NCI-H2227 (cell line): ENCODE data around the gene MINDY4.
A peak's percentile ranks its signal among the peaks of the same experiment; 100 is the strongest.

Experiments
- DNase-seq: peaks from one replicate; lab custom pipeline; 2025; ENCODE audit not compliant: unreplicated experiment; lab: John Stamatoyannopoulos, UW

Gene MINDY4

GRCh38 chr7:30927559-30927958 is 156.3 kb downstream of the MINDY4 start:
- DNase-seq = no peak

GRCh38 chr7:30928254-30928872 is 157.1 kb downstream of the MINDY4 start:
- no peak for DNase-seq

GRCh38 chr7:30929686-30930085 is 158.5 kb downstream of the MINDY4 start:
- DNase-seq = no peak

- DNase-seq = no peak
These were observed 159.4 kb downstream of the MINDY4 start for GRCh38 chr7:30930621-30931020.

GRCh38 chr7:30931161-30931928 is 160.1 kb downstream of the MINDY4 start:
- no peak for DNase-seq

GRCh38 chr7:30931929-30932540 is 160.8 kb downstream of the MINDY4 start:
- no peak for DNase-seq

- DNase-seq = no peak
These were observed 161.3 kb downstream of the MINDY4 start for GRCh38 chr7:30932562-30932961.

- DNase-seq = no peak
These were observed 162.1 kb downstream of the MINDY4 start for GRCh38 chr7:30933124-30933974.

- no peak for DNase-seq
These were observed 163.0 kb downstream of the MINDY4 start for GRCh38 chr7:30934225-30934624.

- DNase-seq = no peak
These were observed 163.7 kb downstream of the MINDY4 start for GRCh38 chr7:30934732-30935568.

- DNase-seq = no peak
These were observed 164.3 kb downstream of the MINDY4 start for GRCh38 chr7:30935569-30935877.

- no peak for DNase-seq
These were observed 165.5 kb downstream of the MINDY4 start for GRCh38 chr7:30936650-30937245.

GRCh38 chr7:30937416-30937815 is 166.2 kb downstream of the MINDY4 start:
- no peak for DNase-seq

- peak; percentile 91 for DNase-seq
These were observed 167.5 kb downstream of the MINDY4 start for GRCh38 chr7:30938435-30939316.

- DNase-seq = no peak
These were observed 170.5 kb downstream of the MINDY4 start for GRCh38 chr7:30941582-30942323.
